Erythroblast (primary cell): ENCODE measurements around the gene MB21D2.

Experiments
- GATA1 ChIP-seq: IDR thresholded peaks from 2 replicates; pipeline ENCODE4 v1.6.1; 2011; ENCODE audit warnings: low read depth, mild to moderate bottlenecking, control low read depth, low read length, moderate library complexity
- POLR2A ChIP-seq: IDR thresholded peaks from 2 replicates; pipeline ENCODE4 v1.6.1; 2011; ENCODE audit warnings: mild to moderate bottlenecking, low read length

DNA sequence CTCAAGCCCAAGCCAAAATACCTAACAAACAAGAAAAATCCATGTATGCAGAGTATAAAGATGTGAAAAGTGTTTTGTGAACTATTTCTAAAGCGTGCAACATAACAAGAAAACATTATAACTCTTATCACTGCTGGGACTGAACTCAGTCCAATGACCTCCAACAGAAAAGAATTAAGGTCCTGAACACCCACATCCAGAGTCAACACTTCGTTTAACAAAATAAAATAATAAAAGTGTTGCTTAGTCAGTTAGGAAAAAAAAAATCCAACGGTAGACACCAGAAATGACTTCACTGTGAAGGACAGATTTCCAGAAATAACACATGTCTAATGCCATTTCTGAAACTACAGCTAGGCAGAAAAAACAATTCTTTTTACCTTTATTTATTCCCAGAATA lies 28.0 kb downstream of the MB21D2 start:
- TF ChIP-seq POLR2A (no peak), GATA1 (no peak)
